CD4-positive, CD25-positive, alpha-beta regulatory T cell (primary cell): ENCODE results near the gene C11orf52. TPM values are rescaled to one million over a fixed set of nuclear protein-coding genes. Genes with fewer than 3 reads are reported as not detected.

ENCODE experiments used
- ATAC-seq, 2 donors: fragments of 150-1000 bp; cut with Tn5 transposase; one replicate each; pipeline ENCODE4 v1.10.0; 2021; ENCODE audit warnings: low read depth in 2 of 2, moderate number of reproducible peaks in 2 of 2, moderate library complexity in 1 of 2
- DNase-seq, 3 donors: peaks; one replicate each; pipeline versions ENCODE4 v3.0.0 to v3.0.0-alpha.2; 2012 to 2022; ENCODE audit warnings: mixed read lengths in 1 of 3
- H3K27ac ChIP-seq: one replicate; pipeline ENCODE4 v1.7.0; 2013; ENCODE audit warnings: mild to moderate bottlenecking, low read length; ENCODE audit not compliant: insufficient read depth, poor library complexity, severe bottlenecking
- H3K27me3 ChIP-seq: one replicate; pipeline ENCODE4 v1.7.0; 2013; ENCODE audit warnings: low read length; ENCODE audit not compliant: control insufficient read depth, insufficient read depth
- H3K36me3 ChIP-seq: one replicate; pipeline ENCODE4 v1.7.0; 2013; ENCODE audit warnings: mild to moderate bottlenecking, low read length, moderate library complexity; ENCODE audit not compliant: control insufficient read depth, insufficient read depth
- H3K4me1 ChIP-seq: 2 replicates; pipeline ENCODE4 v1.7.0; 2013; ENCODE audit warnings: mild to moderate bottlenecking, low read length; ENCODE audit not compliant: insufficient read depth, control insufficient read depth, poor library complexity, severe bottlenecking
- H3K4me3 ChIP-seq: one replicate; pipeline ENCODE4 v1.7.0; 2013; ENCODE audit warnings: low read depth, mild to moderate bottlenecking, low read length, moderate library complexity
- H3K9me3 ChIP-seq, 2 experiments: 1 replicate in 1 of 2; 2 replicates in 1 of 2; pipeline ENCODE4 v1.7.0; 2013; ENCODE audit warnings: low read length in 2 of 2, mild to moderate bottlenecking in 1 of 2, moderate library complexity in 1 of 2; ENCODE audit not compliant: control insufficient read depth in 2 of 2
- H3K27ac Mint-ChIP-seq, 3 donors: one replicate each; pipeline ENCODE4 v1.8.0; 2020 to 2022; ENCODE audit warnings: mild to moderate bottlenecking in 3 of 3, mixed read lengths in 3 of 3, moderate library complexity in 2 of 3
- H3K27me3 Mint-ChIP-seq: one replicate; pipeline ENCODE4 v1.8.0; 2022; ENCODE audit warnings: mild to moderate bottlenecking, mixed read lengths
- H3K36me3 Mint-ChIP-seq: one replicate; pipeline ENCODE4 v1.8.0; 2020; ENCODE audit warnings: mixed read lengths
- H3K4me1 Mint-ChIP-seq, 4 donors: one replicate each; pipeline ENCODE4 v1.8.0; 2020 to 2022; ENCODE audit warnings: mixed read lengths in 4 of 4, mild to moderate bottlenecking in 1 of 4
- H3K4me3 Mint-ChIP-seq, 4 donors: one replicate each; pipeline ENCODE4 v1.8.0; 2020 to 2022; ENCODE audit warnings: mild to moderate bottlenecking in 4 of 4, mixed read lengths in 4 of 4, moderate library complexity in 3 of 4
- H3K9me3 Mint-ChIP-seq, 7 donors: one replicate each; pipeline ENCODE4 v1.8.0; 2020 to 2022; ENCODE audit warnings: mixed read lengths in 7 of 7, mild to moderate bottlenecking in 3 of 7, moderate library complexity in 2 of 7
- polyA plus RNA-seq, 4 donors: library from polyadenylated mRNA; unstranded; fragments of 300-500 nt; fragmentation: Illumina TruSeq; gene quantifications; one replicate each; pipeline ENCODE4 v1.2.3, GENCODE V29; 2021
- total RNA-seq: library from RNA; stranded (reverse); gene quantifications from one replicate; pipeline ENCODE4 v1.2.3, GENCODE V29; 2022

Gene C11orf52
- total and polyA plus RNA-seq, 5 donors from 2014 or later: 0.41 TPM; not detected in 4

DNA sequence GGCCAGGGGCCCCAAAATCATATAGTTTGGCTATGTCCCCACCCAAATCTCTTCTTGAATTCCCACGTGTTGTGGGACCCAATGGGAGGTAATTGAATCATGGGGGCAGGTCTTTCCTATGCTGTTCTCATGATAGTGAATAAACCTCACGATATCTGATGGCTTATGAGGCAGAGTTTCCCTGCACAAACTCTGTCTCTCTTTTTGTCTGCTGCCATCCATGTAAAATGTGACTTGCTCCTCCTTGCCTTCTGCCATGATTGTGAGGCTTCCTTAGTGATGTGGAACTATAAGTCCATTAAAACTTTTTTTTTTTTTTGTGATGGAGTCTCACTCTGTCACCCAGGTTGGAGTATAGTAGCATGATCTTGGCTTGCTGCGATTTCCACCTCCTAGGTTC is 32.9 kb downstream of the C11orf52 start:
- Mint-ChIP-seq H3K9me3 (peaks cover 0 to 3% (median 0%) of the 10 kb centered on the region in 7 donors), H3K27ac (no peak overlapping the region), H3K27me3 (no peaks in the 10 kb centered on the region), H3K4me1 (peaks cover 0 to 2% (median 0%) of the 10 kb centered on the region in 4 donors), H3K36me3 (no peaks in the 10 kb centered on the region), H3K4me3 (no peak overlapping the region)
- no peaks in the 10 kb centered on the region for H3K27me3 ChIP-seq
- no peak overlapping the region for H3K27ac ChIP-seq
- no peaks in the 10 kb centered on the region for H3K36me3 ChIP-seq
- H3K4me3 ChIP-seq: no peak overlapping the region
- H3K4me1 ChIP-seq: no peaks in the 10 kb centered on the region
- DNase-seq (no peak), ATAC-seq (no peak)
- H3K9me3 ChIP-seq: no peaks in the 10 kb centered on the region

DNA sequence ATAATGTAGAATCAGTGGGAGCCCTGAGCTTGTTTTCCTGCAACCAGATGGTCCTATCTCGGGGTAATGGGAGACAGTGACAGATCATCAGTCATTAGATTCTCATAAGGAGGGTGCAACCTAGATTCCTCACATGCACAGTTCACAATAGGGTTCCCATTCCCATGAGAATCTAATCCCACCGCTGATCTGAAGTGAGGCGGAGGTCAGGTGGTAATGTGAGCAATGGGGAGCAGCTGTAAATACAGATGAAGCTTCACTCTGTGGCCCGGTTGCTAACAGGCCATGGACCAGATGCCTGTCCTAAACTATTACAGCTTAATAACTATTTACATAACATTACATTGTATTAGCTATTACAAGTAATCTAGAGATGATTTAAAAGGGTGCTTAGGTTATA is 35.4 kb downstream of the C11orf52 start:
- ATAC-seq (no peak), DNase-seq (no peak)
- H3K4me3 Mint-ChIP-seq: no peak overlapping the region
- peaks cover 0 to 3% (median 0%) of the 10 kb centered on the region in 7 donors for H3K9me3 Mint-ChIP-seq
- no peaks in the 10 kb centered on the region for H3K4me1 ChIP-seq
- no peak overlapping the region for H3K27ac ChIP-seq
- no peaks in the 10 kb centered on the region for H3K9me3 ChIP-seq
- no peaks in the 10 kb centered on the region for H3K27me3 Mint-ChIP-seq
- peaks cover 0 to 2% (median 0%) of the 10 kb centered on the region in 4 donors for H3K4me1 Mint-ChIP-seq
- H3K36me3 ChIP-seq: no peaks in the 10 kb centered on the region
- no peak overlapping the region for H3K27ac Mint-ChIP-seq
- no peaks in the 10 kb centered on the region for H3K36me3 Mint-ChIP-seq
- H3K4me3 ChIP-seq: no peak overlapping the region
- no peaks in the 10 kb centered on the region for H3K27me3 ChIP-seq

DNA sequence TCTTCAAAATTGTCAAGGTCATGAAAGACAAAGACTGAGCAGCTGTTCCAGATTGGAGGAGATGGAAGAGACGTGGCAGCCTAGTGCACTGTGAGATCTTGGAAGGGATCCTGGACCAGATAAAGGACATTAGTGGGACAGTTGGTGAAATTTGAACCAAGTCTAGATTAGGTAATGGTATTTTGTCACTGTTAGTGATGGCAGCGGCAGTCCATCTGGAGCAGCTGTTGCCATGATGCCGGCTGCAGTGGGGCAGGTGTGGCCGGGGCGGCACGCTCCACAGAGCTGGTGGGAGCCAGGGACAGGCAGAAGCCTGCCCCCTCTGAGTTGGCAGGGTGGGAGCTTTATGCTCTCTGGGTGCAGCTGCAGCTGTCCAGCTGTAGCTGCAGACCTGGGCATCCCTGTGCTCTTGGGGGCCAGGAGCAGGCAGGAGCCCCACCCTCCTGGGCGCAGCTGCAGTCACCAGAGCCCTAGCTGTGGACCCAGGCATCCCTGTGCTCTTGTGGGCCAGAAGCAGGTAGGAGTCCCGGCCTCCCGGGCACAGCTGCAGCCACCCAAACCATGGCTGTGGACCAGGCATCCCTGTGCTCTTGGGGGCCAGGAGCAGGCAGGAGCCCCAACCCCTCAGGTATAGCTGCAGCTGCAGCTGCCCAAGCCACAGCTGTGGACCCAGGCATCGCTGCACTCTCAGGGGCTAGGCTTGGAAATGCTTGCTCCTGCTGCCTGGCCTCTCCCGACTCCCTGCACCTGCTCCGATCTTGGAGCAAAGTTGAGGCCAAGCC is 39.1 kb downstream of the C11orf52 start:
- H3K4me1 Mint-ChIP-seq: peaks cover 0 to 2% (median 0%) of the 10 kb centered on the region in 4 donors
- Histone ChIP-seq H3K9me3 (no peaks in the 10 kb centered on the region), H3K27ac (no peak overlapping the region), H3K4me3 (no peak overlapping the region), H3K36me3 (no peaks in the 10 kb centered on the region), H3K4me1 (no peaks in the 10 kb centered on the region), H3K27me3 (no peaks in the 10 kb centered on the region)
- no peaks in the 10 kb centered on the region for H3K9me3 Mint-ChIP-seq
- H3K4me3 Mint-ChIP-seq: no peak overlapping the region
- ATAC-seq (no peak), DNase-seq (no peak)
- H3K36me3 Mint-ChIP-seq: peaks cover 3% of the 10 kb centered on the region
- H3K27me3 Mint-ChIP-seq: no peaks in the 10 kb centered on the region
- no peak overlapping the region for H3K27ac Mint-ChIP-seq

DNA sequence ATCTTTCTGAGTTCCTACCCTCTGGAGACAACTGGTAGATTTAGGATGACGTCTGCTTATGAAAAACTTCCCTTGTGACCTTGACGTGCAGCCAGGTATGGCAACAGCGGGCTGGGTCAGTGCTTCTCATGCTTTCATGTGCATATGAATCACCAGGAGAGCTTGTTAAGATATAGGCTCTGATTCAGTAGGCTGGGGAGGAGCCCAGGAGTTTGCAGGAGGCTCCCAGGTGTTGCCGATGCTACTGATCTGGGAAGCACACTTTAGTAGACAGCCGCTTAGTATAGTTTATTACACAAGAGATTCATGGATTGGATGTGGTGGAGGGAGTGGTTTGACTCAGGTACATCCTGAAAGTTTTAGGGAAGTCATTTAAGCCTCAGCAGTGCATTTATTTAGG is 42.2 kb downstream of the C11orf52 start:
- Histone ChIP-seq H3K27ac (no peak overlapping the region), H3K27me3 (no peaks in the 10 kb centered on the region), H3K9me3 (no peaks in the 10 kb centered on the region), H3K36me3 (no peaks in the 10 kb centered on the region), H3K4me1 (no peaks in the 10 kb centered on the region), H3K4me3 (no peak overlapping the region)
- H3K9me3 Mint-ChIP-seq: no peaks in the 10 kb centered on the region
- peaks cover 3% of the 10 kb centered on the region for H3K36me3 Mint-ChIP-seq
- DNase-seq (no peak), ATAC-seq (no peak)
- H3K27ac Mint-ChIP-seq: no peak overlapping the region
- no peaks in the 10 kb centered on the region for H3K27me3 Mint-ChIP-seq
- H3K4me3 Mint-ChIP-seq: no peak overlapping the region
- H3K4me1 Mint-ChIP-seq: peaks cover 0 to 2% (median 0%) of the 10 kb centered on the region in 4 donors

DNA sequence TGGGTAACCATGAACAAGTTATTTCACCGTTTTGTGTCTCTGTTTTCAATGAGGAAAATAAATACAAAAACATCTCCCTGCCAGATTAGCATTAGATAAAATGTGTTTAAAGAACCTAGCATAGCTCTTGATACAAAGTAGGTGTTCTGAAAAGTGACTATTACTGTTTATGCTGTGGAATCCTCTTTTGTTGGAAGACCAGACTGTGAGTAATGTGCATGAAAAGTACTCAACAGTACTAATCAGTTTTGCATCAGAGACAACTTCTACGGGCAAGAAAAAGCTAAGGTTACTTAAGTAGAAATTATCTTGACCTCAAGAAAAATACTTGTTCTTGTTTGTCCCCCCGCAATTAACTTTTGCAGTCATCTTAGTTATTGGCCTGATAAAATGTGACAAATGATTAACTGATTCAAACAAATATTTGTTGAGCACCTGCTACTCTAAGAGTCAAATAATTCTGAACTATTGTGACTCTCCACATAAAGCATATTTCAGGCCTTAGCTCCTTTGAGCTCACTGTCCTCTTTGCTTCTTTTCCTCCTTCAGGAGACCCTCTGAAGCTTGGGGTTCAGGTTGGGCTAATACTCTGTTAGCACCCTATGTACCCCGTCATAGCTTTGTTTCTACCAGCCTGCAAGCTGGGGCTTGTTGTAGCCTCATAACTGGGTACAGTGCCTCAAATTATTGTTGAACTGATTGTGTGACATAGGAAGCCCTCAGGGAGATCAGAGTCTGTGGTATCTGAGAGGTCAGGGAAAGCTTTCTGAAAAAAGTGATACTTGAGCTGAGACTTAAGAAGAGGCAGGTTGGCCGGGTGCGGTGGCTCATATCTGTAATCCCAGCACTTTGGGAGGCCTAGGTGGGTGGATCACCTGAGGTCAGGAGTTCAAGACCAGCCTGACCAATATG is 42.9 kb downstream of the C11orf52 start:
- H3K36me3 ChIP-seq: no peaks in the 10 kb centered on the region
- Mint-ChIP-seq H3K27ac (no peak overlapping the region), H3K9me3 (peaks cover 0 to under 1% (median 0%) of the 10 kb centered on the region in 7 donors), H3K36me3 (peaks cover 4% of the 10 kb centered on the region), H3K4me1 (peaks cover 0 to 2% (median 0%) of the 10 kb centered on the region in 4 donors), H3K4me3 (no peak overlapping the region), H3K27me3 (no peaks in the 10 kb centered on the region)
- H3K27ac ChIP-seq: no peak overlapping the region
- no peak overlapping the region for H3K4me3 ChIP-seq
- no peaks in the 10 kb centered on the region for H3K27me3 ChIP-seq
- no peak for DNase-seq
- ATAC-seq: no peak
- H3K4me1 ChIP-seq: no peaks in the 10 kb centered on the region
- H3K9me3 ChIP-seq: no peaks in the 10 kb centered on the region

DNA sequence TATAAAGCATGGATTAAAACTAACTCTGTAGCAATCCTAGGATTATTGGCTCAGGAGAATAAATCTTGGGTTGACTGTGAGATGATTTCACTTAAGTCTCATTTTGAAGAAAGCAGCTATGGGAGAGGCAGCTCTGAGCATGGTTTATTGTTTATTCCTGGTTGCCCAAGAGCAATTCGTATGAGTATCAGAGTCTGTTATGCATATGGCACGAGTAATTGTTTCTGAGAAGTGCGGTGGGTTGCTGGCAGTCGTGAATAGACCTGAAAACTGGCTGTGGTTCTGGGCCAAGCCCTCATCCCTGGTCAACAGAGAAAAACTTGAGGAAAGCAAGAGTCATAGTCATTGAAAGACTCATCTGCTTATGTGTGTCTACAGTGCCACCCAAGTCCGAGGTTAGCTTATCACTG is 45.2 kb downstream of the C11orf52 start:
- Mint-ChIP-seq H3K4me3 (no peak overlapping the region), H3K9me3 (peaks cover 0 to 1% (median 0%) of the 10 kb centered on the region in 7 donors), H3K4me1 (no peaks in the 10 kb centered on the region), H3K36me3 (peaks cover 11% of the 10 kb centered on the region), H3K27ac (no peak overlapping the region), H3K27me3 (no peaks in the 10 kb centered on the region)
- Histone ChIP-seq H3K4me1 (no peaks in the 10 kb centered on the region), H3K27ac (no peak overlapping the region), H3K36me3 (no peaks in the 10 kb centered on the region), H3K27me3 (no peaks in the 10 kb centered on the region), H3K9me3 (no peaks in the 10 kb centered on the region), H3K4me3 (no peak overlapping the region)
- DNase-seq (no peak), ATAC-seq (no peak)

DNA sequence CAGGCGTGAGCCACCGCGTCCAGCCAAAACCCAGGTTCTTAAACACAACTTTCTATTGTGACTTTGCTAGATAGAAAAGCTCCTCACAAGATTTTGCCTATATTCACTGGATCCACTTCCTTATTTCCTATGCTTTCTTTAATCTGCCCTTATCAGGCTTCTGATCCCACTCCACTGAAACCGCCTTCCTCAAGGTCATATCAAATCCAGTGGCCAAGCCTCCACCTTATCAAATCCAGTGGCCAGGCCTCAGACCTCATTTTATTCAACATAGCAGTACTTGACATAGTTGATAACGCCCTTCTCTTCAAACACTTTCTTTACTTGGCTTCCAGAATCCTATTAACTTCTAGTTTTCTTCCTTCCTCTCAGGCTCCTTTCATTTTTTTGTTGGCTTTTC is 48.0 kb downstream of the C11orf52 start:
- Mint-ChIP-seq H3K27me3 (no peaks in the 10 kb centered on the region), H3K9me3 (peaks cover 0 to 1% (median 0%) of the 10 kb centered on the region in 7 donors), H3K4me3 (no peak overlapping the region), H3K27ac (no peak overlapping the region), H3K4me1 (no peaks in the 10 kb centered on the region), H3K36me3 (peaks cover 12% of the 10 kb centered on the region)
- Histone ChIP-seq H3K9me3 (no peaks in the 10 kb centered on the region), H3K4me1 (no peaks in the 10 kb centered on the region), H3K27ac (no peak overlapping the region), H3K36me3 (no peaks in the 10 kb centered on the region), H3K4me3 (no peak overlapping the region), H3K27me3 (no peaks in the 10 kb centered on the region)
- DNase-seq: no peak
- no peak for ATAC-seq
